ENCODE results near the gene TECPR1. TPM values are rescaled to one million over a fixed set of nuclear protein-coding genes. Genes with fewer than 3 reads are reported as not detected.

TECPR1 gene
- total RNA-seq, 1 experiment from 2014 or later: 13.9 TPM

GRCh38 chr7:98236355-98237185 is 15.5 kb downstream of the TECPR1 start:
- H3K27me3 Mint-ChIP-seq (ENCODE audit: low read depth): no peaks in the 10 kb centered on the region
- Histone ChIP-seq H4K91ac (ENCODE audit: insufficient read length, low read depth, low read length) (no peak overlapping the region), H3K9me3 (ENCODE audit: control insufficient read depth, low read depth, low read length) (no peaks in the 10 kb centered on the region), H4K20me1 (ENCODE audit: control insufficient read depth, insufficient read depth, insufficient read length) (no peaks in the 10 kb centered on the region), H3K23ac (ENCODE audit: insufficient read length, low read depth, low read length) (no peak overlapping the region), H3K4ac (ENCODE audit: low read depth, low read length) (no peak overlapping the region), H2BK12ac (ENCODE audit: insufficient read length, low read depth, low read length) (no peak overlapping the region), H3K79me2 (ENCODE audit: insufficient read depth, low read length) (no peaks in the 10 kb centered on the region), H3K23me2 (ENCODE audit: insufficient read length, low read depth, low read length, poor library complexity, severe bottlenecking) (peaks cover 2% of the 10 kb centered on the region), H2BK15ac (ENCODE audit: low read depth, low read length) (no peak overlapping the region), H2BK20ac (ENCODE audit: low read depth, low read length, poor library complexity, severe bottlenecking) (no peak overlapping the region), H4K8ac (replicated peaks; ENCODE audit: insufficient read length, low read depth, low read length) (no peak overlapping the region), H3K14ac (ENCODE audit: insufficient read depth, low read length) (no peak overlapping the region), H3K18ac (ENCODE audit: insufficient read length, low read depth, low read length) (no peak overlapping the region), H2AK5ac (ENCODE audit: insufficient read length, low read length) (no peak overlapping the region), H3T11ph (ENCODE audit: low read length) (no peak overlapping the region), H2BK120ac (ENCODE audit: low read depth, low read length, poor library complexity, severe bottlenecking) (no peak overlapping the region), H3K56ac (ENCODE audit: insufficient read length, low read depth, low read length) (no peak overlapping the region), H2BK5ac (ENCODE audit: insufficient read length, low read length) (no peak overlapping the region), H2AFZ (ENCODE audit: low read length) (no peak overlapping the region), H3K4me2 (ENCODE audit: insufficient read depth, insufficient read length, low read length) (no peak overlapping the region), H3K27ac (ENCODE audit: insufficient read length, low read depth, low read length) (no peak overlapping the region), H3K79me1 (ENCODE audit: insufficient read depth, low read depth, low read length, poor library complexity, severe bottlenecking) (no peaks in the 10 kb centered on the region), H3K27me3 (ENCODE audit: insufficient read depth, low read length) (no peaks in the 10 kb centered on the region), H3K4me1 (ENCODE audit: insufficient read depth, low read length) (no peaks in the 10 kb centered on the region), H3K9ac (ENCODE audit: extremely low read depth, insufficient read length, low read length) (no peak overlapping the region), H4K5ac (ENCODE audit: insufficient read length, low read depth, low read length) (no peak overlapping the region)
- H3K4me3 Mint-ChIP-seq: no peak overlapping the region; a peak in 1 of 5 replicates
- H3K9me3 Mint-ChIP-seq: no peaks in the 10 kb centered on the region
- peaks cover 0 to 4% of the 10 kb centered on the region in 2 experiments; a peak in 3 of 4 replicates for H3K4me1 Mint-ChIP-seq
- TF ChIP-seq CTCF (conservative IDR thresholded peaks at IDR 0.05): no peak
- DNase-seq: no peak
- peak overlapping the region in 1 of 3 experiments; percentile 53; a peak in 1 of 7 replicates for H3K27ac Mint-ChIP-seq
- no CpG with 5 or more reads among the region's 25 CpGs for WGBS (ENCODE audit: extremely low coverage, insufficient read length, low lambda C conversion rate)
- H3K36me3 Mint-ChIP-seq (ENCODE audit: insufficient read depth in 1 of 3, low read depth in 3 of 3): peaks cover 0 to 3% (median 2%) of the 10 kb centered on the region in 3 experiments; a peak in 1 of 7 replicates
